Measurements from ENCODE around the gene CHRM1. TPM values are rescaled to one million over a fixed set of nuclear protein-coding genes. Genes with fewer than 3 reads are reported as not detected.
"Not testable (repeated sequence)": the region's sequence is repeated elsewhere in the genome, so short reads cannot be mapped to it uniquely, and the experiment has no call there.

Gene CHRM1
- total RNA-seq, 1 experiment from 2014 or later, result not detected

- H3K27ac ChIP-seq; DNase-seq (ENCODE audit: low read depth in 1 of 2, low spot score in 2 of 2); H3K4me3 ChIP-seq; H3K36me3 ChIP-seq; H3K4me1 ChIP-seq (replicated peaks); H3K9me3 ChIP-seq (replicated peaks); H3K27me3 ChIP-seq (replicated peaks): not testable (repeated sequence)
Measured at GRCh38 chr11:62861564-62862192, 59.5 kb downstream of the CHRM1 start.

- Histone ChIP-seq H3K36me3 (no peaks in the 10 kb centered on the region), H3K4me3 (no peak overlapping the region), H3K9me3 (replicated peaks) (no peaks in the 10 kb centered on the region), H3K27ac (no peak overlapping the region), H3K27me3 (replicated peaks) (no peaks in the 10 kb centered on the region), H3K4me1 (replicated peaks) (peaks cover 6% of the 10 kb centered on the region)
- DNase-seq (ENCODE audit: low read depth in 1 of 2, low spot score in 2 of 2), result no peak
Measured at GRCh38 chr11:62860835-62861563, 60.2 kb downstream of the CHRM1 start.

GRCh38 chr11:62859281-62859703 lies 61.9 kb downstream of the CHRM1 start:
- H3K27me3 ChIP-seq (replicated peaks); H3K27ac ChIP-seq; H3K4me3 ChIP-seq; DNase-seq (ENCODE audit: low read depth in 1 of 2, low spot score in 2 of 2); H3K4me1 ChIP-seq (replicated peaks); H3K9me3 ChIP-seq (replicated peaks): not testable (repeated sequence)
- H3K36me3 ChIP-seq, result peaks cover 13% of the 10 kb centered on the region

Other genes with a start within 250 kb of the CHRM1 start
- gene UQCC3, start 249.7 kb downstream of the CHRM1 start, total RNA-seq (2014; rRNA removed; shearing (Covaris generic)), result 14.9 and 30.6 TPM in 2 replicates
- 2.1 and 10.1 TPM in 2 replicates for gene LBHD1, start 249.1 kb downstream of the CHRM1 start, total RNA-seq (2014; rRNA removed; shearing (Covaris generic))
- gene UBXN1, start 242.3 kb downstream of the CHRM1 start, total RNA-seq (2014; rRNA removed; shearing (Covaris generic)), result 162 and 208 TPM in 2 replicates
- gene LRRN4CL, start 231.8 kb downstream of the CHRM1 start, total RNA-seq (2014; rRNA removed; shearing (Covaris generic)), result 0.55 and 0.85 TPM in 2 replicates
- 51.4 and 138 TPM in 2 replicates for gene BSCL2, start 213.9 kb downstream of the CHRM1 start, total RNA-seq (2014; rRNA removed; shearing (Covaris generic))
- gene GNG3, start 213.7 kb downstream of the CHRM1 start, total RNA-seq (2014; rRNA removed; shearing (Covaris generic)), result not detected in 2 replicates
- gene HNRNPUL2, start 193.9 kb downstream of the CHRM1 start, total RNA-seq (2014; rRNA removed; shearing (Covaris generic)), result 9.8 and 18.6 TPM in 2 replicates
- 47.6 and 51.3 TPM in 2 replicates for gene TTC9C, start 192.9 kb downstream of the CHRM1 start, total RNA-seq (2014; rRNA removed; shearing (Covaris generic))
- gene ZBTB3, start 167.2 kb downstream of the CHRM1 start, total RNA-seq (2014; rRNA removed; shearing (Covaris generic)), result 8.3 and 10.8 TPM in 2 replicates
- gene POLR2G, start 159.8 kb downstream of the CHRM1 start, total RNA-seq (2014; rRNA removed; shearing (Covaris generic)), result 224 and 259 TPM in 2 replicates
- gene TAF6L, start 150.0 kb downstream of the CHRM1 start, total RNA-seq (2014; rRNA removed; shearing (Covaris generic)), result 19.7 and 28.9 TPM in 2 replicates
- gene TMEM179B, start 134.0 kb downstream of the CHRM1 start, total RNA-seq (2014; rRNA removed; shearing (Covaris generic)), result 92.8 and 131 TPM in 2 replicates
- gene TMEM223, start 129.4 kb downstream of the CHRM1 start, total RNA-seq (2014; rRNA removed; shearing (Covaris generic)), result 39.7 and 42.4 TPM in 2 replicates
- 33.6 and 33.8 TPM in 2 replicates for gene NXF1, start 115.9 kb downstream of the CHRM1 start, total RNA-seq (2014; rRNA removed; shearing (Covaris generic))
- gene STX5, start 89.3 kb downstream of the CHRM1 start, total RNA-seq (2014; rRNA removed; shearing (Covaris generic)), result 45.7 and 45.8 TPM in 2 replicates
- not detected in 2 replicates for gene TEX54, start 88.5 kb downstream of the CHRM1 start, total RNA-seq (2014; rRNA removed; shearing (Covaris generic))
- 97.4 and 102 TPM in 2 replicates for gene WDR74, start 81.8 kb downstream of the CHRM1 start, total RNA-seq (2014; rRNA removed; shearing (Covaris generic))
- gene SLC3A2, start 40.5 kb downstream of the CHRM1 start, total RNA-seq (2014; rRNA removed; shearing (Covaris generic)), result 452 and 454 TPM in 2 replicates
- not detected in 2 replicates for gene SLC22A6, start 63.6 kb upstream of the CHRM1 start, total RNA-seq (2014; rRNA removed; shearing (Covaris generic))
- gene SLC22A8, start 94.5 kb upstream of the CHRM1 start, total RNA-seq (2014; rRNA removed; shearing (Covaris generic)), result not detected in 2 replicates
- not detected in 2 replicates for gene SLC22A24, start 222.9 kb upstream of the CHRM1 start, total RNA-seq (2014; rRNA removed; shearing (Covaris generic))

All from SJSA1 (cell line).